HG03520 (cell line): ENCODE measurements around the gene PCNX1.
"Not testable (repeated sequence)": the region's sequence is repeated elsewhere in the genome, so short reads cannot be mapped to it uniquely, and the experiment has no call there.

Source experiments
- ATAC-seq: cut with Tn5 transposase; IDR thresholded peaks from one replicate; pipeline ENCODE4 v1.9.1; 2021; ENCODE audit warnings: mild to moderate bottlenecking, moderate library complexity; ENCODE audit not compliant: unreplicated experiment

PCNX1 gene

GRCh38 chr14:71141701-71142374 lies 234.6 kb downstream of the PCNX1 start:
- ATAC-seq, result no peak

DNA sequence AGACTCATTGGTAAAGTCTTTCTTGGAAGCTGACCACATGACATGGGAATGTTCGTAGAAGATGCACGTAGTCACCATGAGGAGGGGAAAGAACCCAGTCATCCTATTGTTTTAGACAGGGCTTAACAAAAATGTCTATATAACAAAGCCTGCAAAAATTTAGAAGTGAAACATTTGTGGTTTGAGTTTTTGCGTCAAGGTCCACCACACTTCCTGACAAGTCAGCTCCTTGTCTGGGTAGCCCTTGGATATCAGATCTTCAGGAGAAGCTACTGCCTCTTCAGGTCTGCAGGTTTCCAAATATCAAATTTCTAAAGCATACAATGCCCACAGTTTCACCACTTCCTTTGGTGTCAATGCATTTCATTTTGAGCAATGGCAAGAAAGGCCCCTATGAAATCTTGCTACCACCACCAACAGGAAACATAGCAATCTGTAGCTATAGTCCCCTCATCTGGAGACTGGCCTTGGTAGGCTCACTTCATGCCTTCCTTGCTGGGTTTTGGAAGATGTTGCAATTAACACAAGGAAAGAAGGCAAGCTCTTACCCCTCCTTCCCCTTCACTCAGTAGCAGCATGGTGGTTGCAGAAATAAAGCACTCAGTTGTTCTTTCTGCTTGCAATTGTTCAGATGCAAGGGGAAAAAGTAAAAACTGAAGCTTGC lies 235.2 kb downstream of the PCNX1 start:
- ATAC-seq, result no peak

DNA sequence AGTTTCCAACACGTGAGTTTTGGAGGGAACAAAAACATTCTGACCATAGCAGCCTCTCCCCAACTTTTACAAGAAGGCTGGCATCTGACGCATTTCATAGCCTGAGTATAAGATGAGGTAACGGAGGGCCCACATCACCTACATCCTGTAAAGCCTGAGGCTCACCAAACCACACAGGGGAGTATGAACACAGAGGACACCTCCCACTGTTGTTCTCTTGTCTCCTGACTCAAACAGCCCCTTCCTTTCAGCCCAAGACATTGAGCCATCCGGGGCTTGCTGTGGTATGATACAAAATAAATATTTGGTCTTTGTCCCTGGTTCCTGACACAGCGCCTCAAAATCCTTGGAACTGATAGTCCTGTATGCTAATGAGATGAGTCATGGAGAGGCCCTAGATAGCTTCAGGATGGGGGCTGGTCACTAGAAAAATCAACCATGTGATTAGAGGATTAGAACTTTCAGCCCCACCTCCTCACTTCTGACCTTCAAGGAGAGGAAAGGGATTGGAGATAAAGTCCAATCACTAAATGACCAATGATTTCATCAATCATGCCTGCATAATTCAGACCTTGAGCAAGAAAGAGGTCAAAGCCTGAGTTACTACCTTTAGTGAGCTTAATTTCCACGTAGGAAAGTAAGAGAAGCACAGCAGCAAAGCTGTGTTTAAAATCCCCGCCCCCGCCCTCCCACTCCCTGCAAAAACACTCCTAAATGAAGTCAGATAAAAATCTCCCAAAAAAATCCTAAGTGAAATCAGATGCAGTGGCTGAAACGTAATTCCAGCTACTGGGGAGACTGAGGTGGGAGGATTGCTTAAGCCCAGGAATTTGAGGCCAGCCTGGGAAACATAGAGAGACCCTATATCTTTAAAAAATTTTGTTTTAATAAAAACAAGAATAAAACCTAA lies 236.4 kb downstream of the PCNX1 start:
- ATAC-seq, result no peak

DNA sequence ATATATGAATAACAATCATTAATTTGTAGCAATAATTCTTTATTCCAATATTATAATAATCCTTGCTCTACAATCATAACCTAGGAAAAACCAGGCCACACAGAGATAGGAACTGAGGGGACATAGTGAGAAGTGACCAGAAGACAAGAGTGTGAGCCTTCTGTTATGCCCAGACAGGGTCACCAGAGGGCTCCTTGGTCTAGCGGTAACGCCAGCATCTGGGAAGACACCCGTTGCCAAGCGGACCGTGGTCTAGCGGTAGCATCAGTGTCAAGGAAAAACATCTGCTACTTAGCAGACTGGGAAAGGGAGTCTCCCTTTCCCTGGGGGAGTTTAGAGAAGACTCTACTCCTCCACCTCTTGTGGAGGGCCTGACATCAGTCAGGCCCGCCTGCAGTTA lies 240.1 kb downstream of the PCNX1 start:
- not testable (repeated sequence) for ATAC-seq

DNA sequence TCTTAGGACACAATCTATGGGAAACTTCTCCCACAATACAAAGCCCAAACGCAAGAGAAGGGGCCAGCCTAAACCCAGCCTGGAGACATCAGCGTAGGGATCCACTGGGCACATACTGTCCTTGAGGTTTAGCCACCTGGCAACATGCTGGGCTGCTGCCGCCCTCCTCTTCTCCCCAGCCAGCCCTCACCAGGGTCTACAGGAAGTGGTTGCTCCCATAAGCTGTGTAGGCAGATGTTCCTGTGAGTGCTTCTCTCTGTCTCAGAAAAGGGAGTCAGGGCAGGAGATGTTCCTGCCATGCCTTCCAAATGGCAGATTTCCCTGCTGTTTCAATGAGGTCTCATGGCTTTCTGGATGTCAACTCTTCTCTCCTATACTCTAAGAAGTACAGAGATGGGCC lies 241.4 kb downstream of the PCNX1 start:
- ATAC-seq, result no peak

- ATAC-seq, result no peak
Measured at GRCh38 chr14:71150737-71151136, 243.5 kb downstream of the PCNX1 start.

DNA sequence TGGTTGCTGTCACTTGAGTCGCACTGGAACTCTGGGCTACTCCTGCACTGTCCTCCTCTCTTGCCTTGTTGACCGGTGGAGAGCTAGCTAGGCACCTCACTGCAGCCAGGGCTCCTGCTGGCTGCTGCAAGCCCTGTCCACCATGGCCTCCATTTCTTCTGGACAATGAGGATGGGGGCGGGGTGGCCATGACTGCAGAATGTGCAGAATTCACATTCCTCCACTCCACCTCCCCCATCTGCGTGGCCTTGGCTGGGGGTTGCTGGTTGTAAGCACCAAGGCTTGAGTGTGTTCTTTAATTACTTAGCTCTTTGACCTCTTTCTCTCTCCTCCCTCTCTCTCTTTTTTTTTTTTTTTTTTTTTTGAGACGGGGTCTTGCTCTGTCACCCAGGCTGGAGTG lies 248.5 kb downstream of the PCNX1 start:
- no peak for ATAC-seq

GRCh38 chr14:71163050-71163841 lies 256.0 kb downstream of the PCNX1 start:
- no peak for ATAC-seq

- no peak for ATAC-seq
Measured at GRCh38 chr14:71163842-71164629, 256.8 kb downstream of the PCNX1 start.
